Endothelial cell of hepatic sinusoid (primary cell): Measurements from ENCODE around the gene FPGS.

Experiments
- in situ Hi-C: cut with HindIII; loops from 2 replicates; pipeline ENCODE4 v1.10.0; 2017; ENCODE audit warnings: low sequenced_read_pairs

FPGS gene

DNA sequence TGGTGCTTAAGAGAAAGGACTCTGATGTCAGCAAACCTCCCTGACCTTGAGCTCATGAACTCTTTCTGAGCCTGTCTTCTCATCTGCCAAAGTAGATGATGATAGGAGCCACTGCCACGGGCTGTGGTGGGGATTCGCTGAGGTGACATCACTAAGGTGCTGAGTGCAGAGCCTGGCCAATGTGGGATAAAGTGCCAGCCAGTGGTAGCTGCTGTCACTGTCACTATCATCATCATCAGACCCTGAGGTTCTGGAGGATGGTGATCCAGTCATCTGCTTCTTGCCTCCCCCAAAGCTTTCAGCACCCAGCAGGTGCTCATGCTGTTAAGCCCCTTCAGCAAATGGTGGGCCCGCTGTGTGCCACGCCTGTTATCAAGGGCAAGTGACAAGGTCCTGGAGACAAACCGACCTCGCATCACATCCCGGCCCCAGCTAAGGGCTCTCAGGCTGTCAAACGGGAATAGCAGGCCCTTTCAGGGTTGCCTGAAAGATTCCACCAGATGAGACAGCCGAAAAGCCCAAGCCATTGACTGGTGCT lies 6.4 kb downstream of the FPGS start:
- in situ Hi-C loops: no loop called here

DNA sequence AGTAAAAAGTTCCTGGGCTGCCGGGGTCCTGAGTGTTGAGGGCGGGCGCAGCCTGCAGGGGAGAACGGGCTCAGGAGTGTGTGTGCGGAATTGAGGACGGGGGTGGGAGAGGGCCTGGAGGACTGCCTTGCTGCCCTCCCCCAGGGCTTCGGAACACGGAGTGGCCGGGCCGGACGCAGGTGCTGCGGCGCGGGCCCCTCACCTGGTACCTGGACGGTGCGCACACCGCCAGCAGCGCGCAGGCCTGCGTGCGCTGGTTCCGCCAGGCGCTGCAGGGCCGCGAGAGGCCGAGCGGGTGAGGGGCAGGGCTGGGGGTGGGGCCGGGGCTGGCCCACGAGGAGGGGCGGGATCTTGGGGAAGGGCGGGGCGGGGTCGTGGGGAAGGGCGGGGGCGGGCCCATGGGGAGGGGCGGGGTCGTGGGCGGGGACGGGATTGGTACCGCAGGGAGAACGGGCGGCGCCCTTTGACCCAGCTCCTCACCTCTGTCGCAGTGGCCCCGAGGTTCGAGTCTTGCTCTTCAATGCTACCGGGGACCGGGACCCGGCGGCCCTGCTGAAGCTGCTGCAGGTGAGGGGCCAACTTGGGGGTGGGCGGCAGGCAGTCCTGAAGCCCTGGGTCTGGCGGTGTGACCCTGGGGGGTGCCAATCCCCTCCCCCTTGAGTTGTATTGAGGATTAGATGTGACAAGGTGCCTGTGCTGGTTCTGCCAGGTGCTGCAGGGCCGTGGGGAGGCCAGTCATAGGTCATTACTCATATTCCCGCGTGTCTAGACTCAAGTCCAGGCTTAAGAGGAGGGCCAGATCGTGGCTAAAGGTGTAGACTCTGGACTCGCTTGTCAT lies 7.1 kb downstream of the FPGS start:
- in situ Hi-C loops: no loop called here

DNA sequence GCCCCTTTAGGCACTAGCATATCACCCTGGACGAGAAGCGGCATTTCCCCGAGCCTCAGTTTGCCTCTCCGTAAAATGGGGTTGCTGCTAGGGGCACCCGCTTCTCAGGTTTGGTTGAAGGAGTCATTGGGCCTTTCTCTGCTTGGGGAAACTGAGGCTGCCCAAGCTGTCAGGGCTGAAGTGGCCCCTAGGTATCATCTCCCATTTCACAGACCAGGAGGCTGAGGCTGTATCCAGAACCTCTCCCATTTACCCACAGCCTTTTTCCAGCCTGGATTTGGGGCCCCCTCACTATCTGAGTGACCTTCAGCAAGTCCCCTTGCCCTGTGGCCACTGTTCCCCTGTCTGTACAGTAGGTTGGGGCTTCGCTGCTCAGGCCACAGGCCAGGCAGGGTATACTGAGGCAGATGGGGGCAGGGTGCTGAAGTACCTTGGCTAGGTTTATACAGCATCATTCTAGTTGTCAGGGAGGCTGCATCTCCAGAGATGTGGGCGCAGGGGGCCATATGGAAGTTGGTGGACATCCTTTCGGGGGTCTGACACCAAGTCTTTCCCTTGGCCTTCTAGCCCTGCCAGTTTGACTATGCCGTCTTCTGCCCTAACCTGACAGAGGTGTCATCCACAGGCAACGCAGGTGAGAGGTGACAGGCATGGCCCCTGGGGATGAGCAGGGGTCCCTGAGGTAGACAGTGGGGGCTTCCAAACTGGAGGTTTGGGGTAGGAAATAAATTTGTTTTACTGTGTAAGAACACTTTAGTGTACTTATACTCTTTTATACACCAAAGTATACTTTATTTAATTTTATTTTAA lies 7.9 kb downstream of the FPGS start:
- in situ Hi-C loops: no loop called here

DNA sequence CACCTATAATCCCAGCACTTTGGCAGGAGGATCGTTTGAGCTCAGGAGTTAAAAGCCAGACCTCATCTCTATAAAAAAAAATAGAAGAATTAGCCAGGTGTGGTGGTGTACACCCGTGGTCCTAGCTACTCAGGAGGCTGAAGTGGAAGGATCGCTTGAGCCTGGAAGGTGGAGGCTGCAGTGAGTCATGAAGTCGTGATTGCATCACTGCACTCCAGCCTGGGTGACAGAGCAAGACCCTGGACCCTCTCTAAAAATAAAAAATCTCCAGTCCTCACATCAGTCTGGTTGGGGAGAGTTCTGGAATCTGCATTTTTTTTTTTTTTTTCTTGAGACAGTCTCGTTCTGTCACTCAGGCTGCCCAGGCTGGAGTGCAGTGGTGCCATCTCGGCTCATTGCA lies 9.3 kb downstream of the FPGS start:
- in situ Hi-C loops: no loop called here

DNA sequence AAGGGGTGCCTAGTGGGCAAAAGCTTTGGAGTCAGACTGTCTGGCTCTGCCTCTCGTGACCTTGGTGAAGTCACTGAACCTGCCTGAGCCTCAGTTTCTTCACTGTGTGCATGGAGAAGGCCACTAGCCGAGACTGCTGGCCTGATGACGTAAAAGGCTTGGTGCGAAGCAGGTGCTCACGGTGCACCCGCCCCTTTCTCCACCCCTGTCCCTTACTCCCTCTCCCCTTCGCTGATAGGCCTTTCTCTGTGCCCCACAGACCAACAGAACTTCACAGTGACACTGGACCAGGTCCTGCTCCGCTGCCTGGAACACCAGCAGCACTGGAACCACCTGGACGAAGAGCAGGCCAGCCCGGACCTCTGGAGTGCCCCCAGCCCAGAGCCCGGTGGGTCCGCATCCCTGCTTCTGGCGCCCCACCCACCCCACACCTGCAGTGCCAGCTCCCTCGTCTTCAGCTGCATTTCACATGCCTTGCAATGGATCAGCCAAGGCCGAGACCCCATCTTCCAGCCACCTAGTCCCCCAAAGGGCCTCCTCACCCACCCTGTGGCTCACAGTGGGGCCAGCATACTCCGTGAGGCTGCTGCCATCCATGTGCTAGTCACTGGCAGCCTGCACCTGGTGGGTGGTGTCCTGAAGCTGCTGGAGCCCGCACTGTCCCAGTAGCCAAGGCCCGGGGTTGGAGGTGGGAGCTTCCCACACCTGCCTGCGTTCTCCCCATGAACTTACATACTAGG lies 10.4 kb downstream of the FPGS start:
- in situ Hi-C loops: no loop called here

DNA sequence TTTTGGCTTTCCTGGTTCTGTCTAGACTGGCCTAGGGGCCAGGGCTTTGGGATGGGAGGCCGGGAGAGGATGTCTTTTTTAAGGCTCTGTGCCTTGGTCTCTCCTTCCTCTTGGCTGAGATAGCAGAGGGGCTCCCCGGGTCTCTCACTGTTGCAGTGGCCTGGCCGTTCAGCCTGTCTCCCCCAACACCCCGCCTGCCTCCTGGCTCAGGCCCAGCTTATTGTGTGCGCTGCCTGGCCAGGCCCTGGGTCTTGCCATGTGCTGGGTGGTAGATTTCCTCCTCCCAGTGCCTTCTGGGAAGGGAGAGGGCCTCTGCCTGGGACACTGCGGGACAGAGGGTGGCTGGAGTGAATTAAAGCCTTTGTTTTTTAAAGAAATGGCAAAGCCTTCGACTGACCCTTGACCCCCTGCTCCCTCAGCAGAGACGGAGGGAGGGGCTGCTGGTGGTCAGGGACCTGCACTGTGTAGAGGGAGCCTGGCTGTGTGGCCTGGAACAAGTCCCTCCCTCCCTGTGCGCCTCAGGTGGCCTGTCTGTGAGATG lies 11.1 kb downstream of the FPGS start:
- in situ Hi-C loops: no loop called here

DNA sequence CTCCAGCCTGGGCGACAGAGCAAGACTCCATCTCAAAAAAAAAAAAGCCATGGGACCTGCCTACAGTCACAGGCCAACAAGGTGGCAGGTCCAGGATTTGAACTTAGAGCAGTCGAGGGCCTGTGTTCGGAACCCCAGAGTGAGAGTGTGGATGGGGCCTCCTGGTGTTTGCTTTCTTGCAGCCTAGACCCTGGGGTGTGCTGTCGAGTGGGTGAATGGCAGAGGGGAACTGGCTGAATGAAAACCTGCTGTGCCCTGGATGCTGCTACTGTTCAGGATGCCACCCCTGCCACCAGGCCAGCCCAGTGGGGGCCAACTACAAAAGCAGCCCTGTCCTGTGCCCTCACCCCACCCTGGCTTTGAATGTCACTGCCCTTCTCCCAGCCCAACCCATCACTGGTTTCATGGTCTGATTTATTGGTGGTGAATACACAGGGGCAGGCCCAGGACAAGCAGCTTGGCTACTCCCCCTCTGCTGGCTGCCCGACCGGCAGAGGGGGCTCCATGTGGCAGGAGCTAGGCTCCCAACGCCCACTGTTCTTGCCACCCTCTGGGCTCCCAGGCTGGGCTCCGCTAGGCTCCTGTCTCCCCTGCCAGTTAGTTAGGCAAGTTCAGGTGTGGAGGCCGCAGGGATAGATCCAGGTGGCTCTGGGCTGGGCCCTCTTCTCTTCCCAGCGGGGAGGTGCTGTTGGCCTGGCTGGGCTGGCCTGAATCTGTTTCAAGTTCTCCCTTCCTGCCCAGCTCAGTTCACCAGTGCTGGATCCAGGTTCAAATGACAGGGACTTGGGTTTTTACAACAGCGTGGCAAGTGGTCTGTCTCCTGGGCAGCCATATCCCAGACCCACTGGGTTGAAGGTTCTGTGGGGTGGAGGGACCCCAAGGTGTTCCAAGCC lies 12.2 kb downstream of the FPGS start:
- in situ Hi-C loops: loop anchor here (5.0 kb wide), 1 partner anchor 57 kb away; no protein-coding TSS in a partner anchor

DNA sequence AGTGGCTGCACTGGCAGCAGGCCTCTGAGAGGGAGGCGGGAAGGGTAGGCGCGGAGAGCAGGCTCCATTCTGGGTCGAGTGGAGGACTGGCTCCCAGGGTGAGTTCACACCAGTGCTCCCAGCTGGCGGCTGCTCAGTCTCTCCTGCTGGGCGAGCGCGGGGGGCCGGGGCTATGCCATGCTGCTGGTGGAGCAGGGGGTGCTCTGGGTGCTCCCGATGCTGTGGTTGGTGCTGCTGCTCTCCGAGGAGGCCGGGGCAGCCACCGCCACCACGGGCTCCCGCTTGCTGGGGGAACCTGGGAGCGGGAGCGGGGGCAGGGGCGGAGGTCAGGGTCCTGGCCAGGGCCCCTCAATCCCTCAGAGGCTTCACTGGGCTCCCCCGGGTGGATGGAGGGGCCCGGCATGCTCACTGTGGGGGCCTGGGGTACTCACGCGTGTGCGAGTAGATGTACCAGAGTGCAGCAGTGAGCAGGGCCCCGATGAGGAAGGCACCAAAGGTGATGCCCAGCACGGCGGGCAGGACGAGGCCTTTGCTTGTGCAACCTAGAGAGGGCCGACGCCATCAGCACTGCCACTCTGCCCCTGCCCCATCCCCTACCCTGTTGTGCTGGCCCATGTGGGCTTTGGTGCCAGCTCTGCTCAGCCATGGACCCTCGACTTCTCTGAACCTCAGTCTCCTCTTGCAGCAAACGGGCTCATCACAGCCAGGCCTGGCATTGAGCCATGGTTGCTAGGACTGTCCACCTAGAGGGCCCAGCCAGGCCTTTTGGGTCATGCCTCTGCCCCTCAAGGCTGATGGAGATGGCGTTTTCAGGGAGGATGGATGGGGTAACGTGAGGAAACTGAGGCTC lies 13.1 kb downstream of the FPGS start:
- in situ Hi-C loops: loop anchor here (5.0 kb wide), 1 partner anchor 57 kb away; no protein-coding TSS in a partner anchor

DNA sequence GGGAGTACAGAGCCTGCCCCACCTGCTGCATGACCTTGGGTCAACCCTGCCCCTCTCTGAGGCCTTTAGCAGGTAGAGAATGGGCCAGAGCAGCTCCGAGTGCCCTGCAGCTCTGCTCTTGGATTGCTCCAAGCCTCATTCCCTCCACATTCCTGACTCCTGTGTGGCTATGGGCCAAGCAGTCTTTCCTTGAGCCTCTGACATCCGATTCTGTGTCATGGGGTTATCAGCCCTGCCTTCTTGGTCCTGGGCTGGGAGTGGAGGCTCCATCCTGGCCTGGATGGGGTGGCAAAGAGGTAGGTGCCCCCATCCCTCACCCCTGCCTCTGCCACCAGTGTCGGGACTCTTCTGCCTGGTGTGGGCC lies 13.7 kb downstream of the FPGS start:
- in situ Hi-C loops: loop anchor here (5.0 kb wide), 1 partner anchor 56 kb away; no protein-coding TSS in a partner anchor

DNA sequence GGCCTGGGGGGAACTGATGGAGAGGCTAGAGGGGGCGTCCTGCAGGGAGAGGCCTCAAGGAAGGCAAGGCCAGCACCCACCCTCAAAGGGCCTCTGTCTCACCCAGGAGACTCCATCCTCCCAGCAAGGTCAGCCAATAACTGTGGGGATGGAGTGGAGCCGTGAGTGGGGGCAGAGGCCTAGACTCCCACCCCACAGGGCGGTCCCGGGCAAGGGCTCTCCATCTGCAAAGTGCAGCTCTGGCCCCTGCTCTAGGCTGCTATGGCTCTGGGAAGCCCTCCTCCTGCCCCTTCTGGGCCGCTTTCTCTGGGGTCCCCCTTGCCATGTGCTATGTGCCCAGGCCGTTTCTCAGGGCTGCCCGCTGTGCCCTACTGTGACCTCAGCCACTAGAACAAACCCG lies 14.0 kb downstream of the FPGS start:
- in situ Hi-C loops: loop anchor here (5.0 kb wide), 1 partner anchor 56 kb away; no protein-coding TSS in a partner anchor

DNA sequence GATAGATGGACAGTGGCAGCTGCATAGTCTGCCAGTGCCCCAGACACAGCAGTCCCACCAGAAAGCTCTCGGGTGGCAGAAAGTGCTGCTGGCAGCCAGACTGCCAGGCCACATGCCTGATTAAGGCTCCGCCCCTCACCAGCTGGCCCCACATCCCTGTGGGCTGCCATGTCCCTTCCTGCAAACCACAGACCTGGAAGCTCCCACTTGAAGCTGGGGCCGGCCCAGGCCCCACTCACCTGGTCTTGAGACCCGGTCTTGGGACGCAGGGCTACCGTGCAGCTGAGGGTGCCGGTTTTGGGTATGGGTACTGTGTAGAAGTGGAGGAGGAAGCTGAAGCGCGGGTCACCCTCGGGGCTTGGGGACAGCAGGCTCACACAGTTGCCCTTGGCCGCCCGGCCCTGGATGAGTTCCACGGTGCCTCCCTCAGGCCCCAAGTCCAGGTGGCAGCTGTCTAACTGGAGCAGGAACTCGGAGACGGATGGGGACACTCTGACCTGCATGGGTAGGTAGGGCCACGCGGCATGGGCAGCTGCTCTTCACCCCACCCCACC lies 15.3 kb downstream of the FPGS start:
- in situ Hi-C loops: loop anchor here (5.0 kb wide), 1 partner anchor 54 kb away; no protein-coding TSS in a partner anchor

DNA sequence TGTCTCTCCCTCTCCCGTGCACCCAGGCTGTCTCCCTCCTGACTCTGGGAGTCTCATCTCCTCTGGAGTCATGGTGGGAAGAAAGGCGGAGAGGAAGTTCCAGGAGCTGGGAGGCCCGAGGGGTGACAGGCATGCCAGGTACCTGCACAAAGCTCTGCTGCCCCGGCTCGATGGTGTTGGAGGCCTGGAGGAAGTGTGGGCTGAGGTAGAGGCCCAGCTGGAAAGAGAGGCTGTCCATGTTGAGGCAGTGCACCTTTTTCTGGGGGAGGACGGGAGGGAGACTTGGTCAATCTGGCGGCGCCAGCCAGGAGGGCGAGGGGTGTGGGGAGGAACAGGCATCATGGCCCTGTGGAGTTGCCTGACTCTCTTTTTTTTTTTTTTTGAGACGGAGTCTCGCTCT lies 15.9 kb downstream of the FPGS start:
- in situ Hi-C loops: loop anchor here (5.0 kb wide), 1 partner anchor 54 kb away; no protein-coding TSS in a partner anchor

DNA sequence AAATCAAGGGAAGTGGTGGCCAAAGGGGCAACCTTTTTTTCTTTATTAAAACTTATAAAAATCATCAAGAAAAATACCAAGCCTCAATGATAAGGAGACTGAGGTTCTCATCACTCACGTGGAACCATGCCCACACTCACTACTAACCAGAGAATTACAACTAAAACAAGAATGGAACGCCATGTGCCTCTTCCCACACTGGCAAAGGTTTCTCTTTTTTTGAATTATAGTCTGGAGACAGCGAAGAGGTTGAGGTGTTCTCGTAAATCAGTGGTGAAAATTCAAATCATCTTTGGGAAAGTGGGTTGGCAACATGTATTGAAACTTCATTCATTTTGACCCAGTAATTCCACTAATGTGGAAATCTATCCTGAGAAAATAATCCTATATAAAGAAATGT lies 19.4 kb downstream of the FPGS start:
- in situ Hi-C loops: no loop called here

DNA sequence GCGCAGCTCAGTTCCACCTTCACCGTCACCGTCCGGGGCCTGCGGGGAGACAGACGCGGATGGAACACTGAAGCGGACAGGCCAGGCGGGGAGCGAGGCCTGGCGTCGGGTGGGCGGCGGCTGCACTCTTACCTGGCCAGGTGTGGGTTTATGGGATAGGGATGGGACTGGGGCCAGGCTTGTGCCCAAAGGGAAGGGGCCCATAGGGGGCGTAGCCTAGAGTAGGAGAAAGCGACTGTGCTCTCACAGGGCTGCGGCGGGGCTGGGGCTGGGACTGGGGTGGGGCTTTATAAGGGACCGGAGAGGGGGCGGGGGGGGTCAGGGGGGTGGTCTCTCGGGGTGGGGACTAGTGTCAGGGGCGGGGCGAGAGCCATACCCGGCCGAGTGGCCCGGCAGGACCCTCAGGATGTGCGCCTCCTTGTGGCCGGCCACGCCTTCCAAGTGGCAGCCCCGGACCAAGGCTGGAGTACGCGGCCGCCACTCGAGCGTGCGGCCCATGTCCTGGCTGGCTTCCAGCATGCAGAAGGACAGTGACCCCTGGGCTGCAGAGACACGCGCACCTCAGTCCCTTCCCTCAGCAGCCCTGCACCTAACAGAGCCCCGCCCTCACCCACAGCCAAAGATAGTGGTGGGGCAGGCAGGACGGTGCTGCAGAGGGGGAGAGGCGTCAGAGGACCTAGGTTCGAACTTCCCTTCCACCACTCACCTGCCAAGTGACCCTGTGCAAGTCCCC lies 22.8 kb downstream of the FPGS start:
- in situ Hi-C loops: no loop called here

DNA sequence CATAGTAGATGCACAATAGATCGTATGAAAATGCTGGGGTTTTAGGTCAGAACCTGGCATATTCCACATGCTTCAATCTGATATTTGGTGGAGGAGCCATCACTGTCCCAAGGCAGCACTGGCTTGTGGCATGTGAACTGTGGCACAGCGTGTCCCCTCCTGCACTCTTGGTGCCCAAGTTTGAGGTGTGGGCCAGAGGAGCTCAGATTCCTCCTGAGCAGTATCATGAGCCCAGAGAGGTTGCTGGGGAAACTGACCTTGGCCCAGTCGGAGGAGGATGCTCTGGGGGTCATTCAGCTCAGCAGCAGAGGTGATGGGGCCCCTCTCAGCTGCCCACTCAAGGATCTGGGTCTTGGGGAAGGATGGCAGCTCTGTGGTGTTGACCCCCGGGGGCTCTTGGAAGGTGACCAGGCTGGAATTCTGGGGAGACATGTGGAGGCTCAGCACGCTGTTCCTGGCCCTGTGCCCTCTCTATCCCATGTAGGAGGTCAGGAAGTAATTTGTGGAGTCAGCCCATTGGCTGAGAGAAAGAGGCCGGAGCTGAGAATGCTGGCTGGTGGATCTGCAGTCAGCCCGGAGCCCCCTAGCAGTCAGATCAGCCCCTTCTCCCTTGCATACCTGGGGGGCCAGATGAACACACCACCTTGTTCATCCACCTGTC lies 23.7 kb downstream of the FPGS start:
- in situ Hi-C loops: no loop called here

DNA sequence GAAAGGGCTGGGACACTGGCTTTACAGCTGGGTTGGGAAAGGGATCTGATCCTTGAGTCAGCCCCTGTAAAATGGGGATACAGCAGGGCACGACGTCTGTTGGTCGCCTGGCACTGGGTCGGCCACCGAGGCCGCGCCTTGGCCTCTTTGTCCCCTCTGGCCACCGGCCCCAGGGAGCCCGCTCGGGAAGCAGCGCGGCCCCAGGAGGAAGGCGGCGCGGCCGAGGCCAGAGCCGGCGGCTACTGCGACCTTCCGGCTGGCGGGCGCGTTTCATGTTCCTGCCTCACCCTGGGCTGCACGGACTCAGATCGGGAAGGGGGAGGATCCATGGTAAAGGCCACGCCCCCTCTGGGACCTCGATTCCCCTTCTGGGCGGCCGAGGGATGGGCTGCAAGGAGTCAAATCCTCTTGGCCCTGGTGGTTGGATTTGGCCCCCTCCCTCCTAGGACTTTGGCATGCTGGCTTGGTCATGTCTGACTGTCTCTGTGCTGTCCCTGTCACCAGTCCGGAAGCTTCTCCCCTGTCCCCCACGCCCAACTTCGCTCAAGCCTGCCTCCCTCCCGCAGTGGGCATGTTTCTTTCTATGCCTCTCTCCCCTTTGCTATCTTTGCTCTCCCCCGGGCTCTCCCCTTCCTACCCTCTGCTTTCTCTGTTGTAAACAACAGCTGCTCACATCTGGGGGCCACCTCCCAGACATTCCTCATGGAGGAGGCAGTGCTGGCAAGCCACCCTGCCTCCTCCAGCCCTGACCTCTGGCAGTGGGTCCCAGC lies 25.8 kb downstream of the FPGS start:
- in situ Hi-C loops: no loop called here
